ENCODE measurements around the gene MSRB1.
"Not testable (repeated sequence)": the region's sequence is repeated elsewhere in the genome, so short reads cannot be mapped to it uniquely, and the experiment has no call there.

MSRB1 gene

GRCh38 chr16:1902547-1903219, 40.3 kb downstream of the MSRB1 start:
- Histone ChIP-seq H3K4me3 (ENCODE audit: insufficient read depth, low read length, poor library complexity, severe bottlenecking) (no peak overlapping the region), H3F3A (ENCODE audit: insufficient read depth) (no peaks in the 10 kb centered on the region), H3K9me3 (ENCODE audit: insufficient read depth, low read length) (no peaks in the 10 kb centered on the region), H4K20me1 (ENCODE audit: low read depth, low read length) (no peaks in the 10 kb centered on the region), H3K9me2 (replicated peaks; ENCODE audit: insufficient read depth, low read length) (no peaks in the 10 kb centered on the region), H3K36me3 (ENCODE audit: low read length) (no peaks in the 10 kb centered on the region), H3K27ac (ENCODE audit: low read depth, low read length) (no peak overlapping the region), H3K79me2 (ENCODE audit: insufficient read depth, low read length) (no peaks in the 10 kb centered on the region), H3K4me2 (ENCODE audit: low read depth, low read length, poor library complexity, severe bottlenecking) (no peak overlapping the region), H2AFZ (ENCODE audit: low read depth, low read length, severe bottlenecking) (no peak overlapping the region), H3K9ac (ENCODE audit: low read length) (no peak overlapping the region), H3K27me3 (ENCODE audit: low read length) (no peaks in the 10 kb centered on the region)
- no peak for TF ChIP-seq EZH2phosphoT487 (conservative IDR thresholded peaks at IDR 0.05; ENCODE audit: low read length)
- TF ChIP-seq CTCF (IDR thresholded peaks at IDR 0.05; ENCODE audit: insufficient read depth, low read length, poor library complexity, severe bottlenecking) = no peak

GRCh38 chr16:1900452-1900774, 42.6 kb downstream of the MSRB1 start:
- no peaks in the 10 kb centered on the region for H3K27me3 ChIP-seq (ENCODE audit: low read length)
- no peak overlapping the region for H3K4me2 ChIP-seq (ENCODE audit: low read depth, low read length, poor library complexity, severe bottlenecking)
- H3F3A ChIP-seq (ENCODE audit: insufficient read depth) = no peaks in the 10 kb centered on the region
- no peak for TF ChIP-seq EZH2phosphoT487 (conservative IDR thresholded peaks at IDR 0.05; ENCODE audit: low read length)
- no peak for TF ChIP-seq CTCF (IDR thresholded peaks at IDR 0.05; ENCODE audit: insufficient read depth, low read length, poor library complexity, severe bottlenecking)
- no peaks in the 10 kb centered on the region for H3K36me3 ChIP-seq (ENCODE audit: low read length)
- H3K9me3 ChIP-seq (ENCODE audit: insufficient read depth, low read length) = no peaks in the 10 kb centered on the region
- H2AFZ ChIP-seq (ENCODE audit: low read depth, low read length, severe bottlenecking) = no peak overlapping the region
- no peak overlapping the region for H3K4me3 ChIP-seq (ENCODE audit: insufficient read depth, low read length, poor library complexity, severe bottlenecking)
- no peak overlapping the region for H3K27ac ChIP-seq (ENCODE audit: low read depth, low read length)
- H3K79me2 ChIP-seq (ENCODE audit: insufficient read depth, low read length) = no peaks in the 10 kb centered on the region
- no peaks in the 10 kb centered on the region for H3K9me2 ChIP-seq (replicated peaks; ENCODE audit: insufficient read depth, low read length)
- no peaks in the 10 kb centered on the region for H4K20me1 ChIP-seq (ENCODE audit: low read depth, low read length)
- H3K9ac ChIP-seq (ENCODE audit: low read length) = no peak overlapping the region

- H3K27me3 ChIP-seq (ENCODE audit: low read length) = no peaks in the 10 kb centered on the region
- H3K4me2 ChIP-seq (ENCODE audit: low read depth, low read length, poor library complexity, severe bottlenecking) = no peak overlapping the region
- no peaks in the 10 kb centered on the region for H4K20me1 ChIP-seq (ENCODE audit: low read depth, low read length)
- no peaks in the 10 kb centered on the region for H3K36me3 ChIP-seq (ENCODE audit: low read length)
- no peak overlapping the region for H3K27ac ChIP-seq (ENCODE audit: low read depth, low read length)
- no peaks in the 10 kb centered on the region for H3K9me3 ChIP-seq (ENCODE audit: insufficient read depth, low read length)
- H2AFZ ChIP-seq (ENCODE audit: low read depth, low read length, severe bottlenecking) = no peak overlapping the region
- TF ChIP-seq CTCF (IDR thresholded peaks at IDR 0.05; ENCODE audit: insufficient read depth, low read length, poor library complexity, severe bottlenecking) = no peak
- TF ChIP-seq EZH2phosphoT487 (conservative IDR thresholded peaks at IDR 0.05; ENCODE audit: low read length) = no peak
- H3K9me2 ChIP-seq (replicated peaks; ENCODE audit: insufficient read depth, low read length) = no peaks in the 10 kb centered on the region
- H3K9ac ChIP-seq (ENCODE audit: low read length) = no peak overlapping the region
- H3K79me2 ChIP-seq (ENCODE audit: insufficient read depth, low read length) = no peaks in the 10 kb centered on the region
- no peak overlapping the region for H3K4me3 ChIP-seq (ENCODE audit: insufficient read depth, low read length, poor library complexity, severe bottlenecking)
- no peaks in the 10 kb centered on the region for H3F3A ChIP-seq (ENCODE audit: insufficient read depth)
These were observed 43.2 kb downstream of the MSRB1 start for GRCh38 chr16:1899641-1900451.

GRCh38 chr16:1897692-1898091, 45.3 kb downstream of the MSRB1 start:
- not testable (repeated sequence) for H3K9ac ChIP-seq (ENCODE audit: low read length); H3K4me2 ChIP-seq (ENCODE audit: low read depth, low read length, poor library complexity, severe bottlenecking); H3K79me2 ChIP-seq (ENCODE audit: insufficient read depth, low read length); H3K9me3 ChIP-seq (ENCODE audit: insufficient read depth, low read length); H3F3A ChIP-seq (ENCODE audit: insufficient read depth); H2AFZ ChIP-seq (ENCODE audit: low read depth, low read length, severe bottlenecking); H3K4me3 ChIP-seq (ENCODE audit: insufficient read depth, low read length, poor library complexity, severe bottlenecking); H3K9me2 ChIP-seq (replicated peaks; ENCODE audit: insufficient read depth, low read length); H4K20me1 ChIP-seq (ENCODE audit: low read depth, low read length); H3K36me3 ChIP-seq (ENCODE audit: low read length); H3K27ac ChIP-seq (ENCODE audit: low read depth, low read length); H3K27me3 ChIP-seq (ENCODE audit: low read length)
